ENCODE measurements around the gene PCNX1. TPM values are rescaled to one million over a fixed set of nuclear protein-coding genes. Genes with fewer than 3 reads are reported as not detected.

Gene PCNX1
- total and polyA plus RNA-seq, 2 experiments from 2014 or later: 6.9 to 33.5 TPM

DNA sequence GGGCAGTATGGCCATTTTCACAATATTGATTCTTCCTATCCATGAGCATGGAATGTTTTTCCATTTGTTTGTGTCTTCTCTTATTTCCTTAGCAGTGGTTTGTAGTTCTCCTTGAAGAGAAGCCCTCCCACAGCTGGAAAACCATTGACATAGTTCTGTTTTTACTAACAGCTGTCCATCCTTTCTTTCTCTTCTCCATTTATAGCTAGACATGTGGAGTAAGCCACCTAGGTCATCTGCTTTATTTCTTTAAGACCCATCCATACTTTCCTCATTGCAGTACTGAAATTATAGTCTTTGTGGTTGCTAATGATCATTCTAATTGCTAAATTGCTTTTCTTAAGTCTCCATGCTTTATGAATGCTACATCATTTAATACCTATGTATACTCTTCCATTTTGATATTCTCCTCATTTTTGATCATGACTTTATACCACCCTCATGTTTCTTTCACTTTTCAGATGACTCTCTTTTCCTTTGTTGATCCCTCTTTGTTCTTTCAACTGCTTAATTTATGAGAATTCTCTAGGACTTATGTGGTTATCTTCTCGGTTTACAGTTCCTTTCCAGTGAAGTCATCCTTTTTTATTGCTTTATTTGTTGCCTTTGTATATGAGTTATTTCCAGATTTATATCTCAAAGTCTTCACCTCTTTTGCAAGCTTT, 114.2 kb downstream of the PCNX1 start:
- peak; percentile 78 for DNase-seq
- Histone ChIP-seq H2AFZ (no peak overlapping the region), H3K4me2 (ENCODE audit: unreplicated experiment) (peak overlapping the region; percentile 43), H4K20me1 (ENCODE audit: insufficient read depth) (no peaks in the 10 kb centered on the region), H3K27me3 (replicated peaks; ENCODE audit: insufficient read depth) (no peaks in the 10 kb centered on the region), H3K9ac (no peak overlapping the region), H3K9me3 (ENCODE audit: low read depth) (no peaks in the 10 kb centered on the region), H3K9me2 (ENCODE audit: insufficient read depth) (no peaks in the 10 kb centered on the region), H3K4me3 (peak overlapping the region; percentile 22; the same call in 1 of the 2 replicates), H3F3A (ENCODE audit: insufficient read depth) (peaks cover 35% of the 10 kb centered on the region), H3K36me3 (ENCODE audit: low read depth) (peaks cover 19% of the 10 kb centered on the region; the same call in 1 of the 2 replicates), H3K4me1 (ENCODE audit: insufficient read depth) (peaks cover 20% of the 10 kb centered on the region), H3K79me2 (ENCODE audit: insufficient read depth) (no peaks in the 10 kb centered on the region), H3K27ac (peak overlapping the region; percentile 22)
- in situ Hi-C loops (cut with MboI): no loop called here
- TF ChIP-seq EZH2 (IDR thresholded peaks at IDR 0.05; ENCODE audit: insufficient read depth, poor library complexity, severe bottlenecking): no peak
- peak; percentile 79; the same call in 1 of the 2 replicates for TF ChIP-seq EZH2phosphoT487 (IDR thresholded peaks at IDR 0.05; ENCODE audit: insufficient read depth, low read depth)
- 0 to 4% methylated on average over 1 of the region's 1 CpG for WGBS, 2 experiments (ENCODE audit: low coverage in 1 of 2, low lambda C conversion rate in 2 of 2, missing lambda C conversion rate in 2 of 2)

DNA sequence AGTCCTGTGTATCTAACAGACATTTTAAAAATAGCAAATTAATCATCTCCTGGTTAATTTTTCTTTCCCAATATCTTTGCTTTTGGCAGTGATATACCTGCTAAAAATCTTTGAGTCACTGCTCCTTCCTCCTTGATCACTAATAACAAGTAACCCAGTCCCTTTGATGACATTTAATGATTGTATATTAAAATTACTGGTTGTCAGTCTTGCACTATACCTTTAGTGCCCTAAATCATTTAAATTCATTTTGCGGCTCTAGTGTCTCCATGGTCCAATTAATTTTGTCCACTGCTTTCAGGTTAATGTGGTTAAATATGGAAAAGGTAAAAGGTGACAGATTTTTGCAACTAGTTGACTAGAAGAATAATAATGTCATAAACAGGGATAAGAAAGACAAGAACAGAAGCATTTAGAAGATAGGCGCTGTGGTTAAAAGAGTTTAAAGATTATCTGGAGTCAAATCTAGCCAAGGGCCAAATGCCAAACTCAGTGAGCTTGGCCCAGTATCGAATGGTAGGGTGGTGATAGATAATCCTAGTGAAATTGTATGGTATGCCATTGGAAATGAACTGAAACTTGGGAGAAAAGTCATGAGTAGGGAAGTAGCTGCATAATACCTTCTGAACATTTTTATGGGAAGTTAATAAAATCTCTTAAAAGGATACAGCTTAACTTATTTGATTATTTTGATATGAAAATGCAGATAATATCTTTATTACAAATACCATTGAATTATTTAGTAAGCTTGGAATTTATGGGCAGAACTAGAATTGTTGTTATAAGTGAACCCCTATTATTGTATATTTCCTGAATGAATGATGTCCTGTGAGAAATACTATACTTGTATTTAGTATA, 115.0 kb downstream of the PCNX1 start:
- Histone ChIP-seq H3K9me2 (ENCODE audit: insufficient read depth) (no peaks in the 10 kb centered on the region), H3K79me2 (ENCODE audit: insufficient read depth) (no peaks in the 10 kb centered on the region), H3K27ac (peak overlapping the region; percentile 42), H3K4me1 (ENCODE audit: insufficient read depth) (peaks cover 20% of the 10 kb centered on the region), H2AFZ (no peak overlapping the region), H3K4me2 (ENCODE audit: unreplicated experiment) (peak overlapping the region; percentile 13), H3K4me3 (0 out of 2 replicates have a peak overlapping the region, but pooled peaks have one; percentile 22), H3K36me3 (ENCODE audit: low read depth) (peaks cover 21% of the 10 kb centered on the region; the same call in 1 of the 2 replicates), H3K9ac (no peak overlapping the region), H4K20me1 (ENCODE audit: insufficient read depth) (no peaks in the 10 kb centered on the region), H3K9me3 (ENCODE audit: low read depth) (no peaks in the 10 kb centered on the region), H3F3A (ENCODE audit: insufficient read depth) (peaks cover 30% of the 10 kb centered on the region), H3K27me3 (replicated peaks; ENCODE audit: insufficient read depth) (no peaks in the 10 kb centered on the region)
- WGBS, 2 experiments (ENCODE audit: low coverage in 1 of 2, low lambda C conversion rate in 2 of 2, missing lambda C conversion rate in 2 of 2): 94 to 99% methylated on average over 3 of the region's 3 CpGs
- in situ Hi-C loops (cut with MboI): no loop called here
- no peak for DNase-seq
- no peak for TF ChIP-seq EZH2 (IDR thresholded peaks at IDR 0.05; ENCODE audit: insufficient read depth, poor library complexity, severe bottlenecking)
- no peak for TF ChIP-seq EZH2phosphoT487 (IDR thresholded peaks at IDR 0.05; ENCODE audit: insufficient read depth, low read depth)

DNA sequence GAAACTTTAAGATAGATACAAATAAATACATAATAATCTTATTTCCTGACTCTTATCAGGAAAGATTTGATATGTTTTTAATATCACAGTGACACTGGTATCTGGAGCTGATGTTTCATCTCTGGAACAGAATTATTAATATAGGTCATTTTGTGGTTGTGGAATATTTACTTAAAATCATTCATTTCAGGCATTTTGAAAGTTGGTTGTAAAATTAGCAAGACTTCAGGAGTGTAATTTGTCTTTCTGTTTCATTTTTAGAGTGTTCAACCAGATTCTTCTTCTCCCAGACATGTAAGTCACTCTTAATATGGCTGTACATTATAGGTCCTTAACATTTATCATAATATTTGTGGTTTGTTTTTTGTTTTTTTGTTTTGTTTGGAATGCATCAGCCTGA, 115.7 kb downstream of the PCNX1 start:
- Histone ChIP-seq H3K36me3 (ENCODE audit: low read depth) (peaks cover 25% of the 10 kb centered on the region; the same call in 1 of the 2 replicates), H2AFZ (no peak overlapping the region), H3K9me2 (ENCODE audit: insufficient read depth) (no peaks in the 10 kb centered on the region), H3F3A (ENCODE audit: insufficient read depth) (peaks cover 30% of the 10 kb centered on the region), H3K4me2 (ENCODE audit: unreplicated experiment) (no peak overlapping the region), H4K20me1 (ENCODE audit: insufficient read depth) (no peaks in the 10 kb centered on the region), H3K4me1 (ENCODE audit: insufficient read depth) (peaks cover 20% of the 10 kb centered on the region), H3K9ac (no peak overlapping the region), H3K9me3 (ENCODE audit: low read depth) (no peaks in the 10 kb centered on the region), H3K79me2 (ENCODE audit: insufficient read depth) (no peaks in the 10 kb centered on the region), H3K27me3 (replicated peaks; ENCODE audit: insufficient read depth) (no peaks in the 10 kb centered on the region), H3K27ac (no peak overlapping the region), H3K4me3 (no peak overlapping the region)
- no peak for DNase-seq
- TF ChIP-seq EZH2 (IDR thresholded peaks at IDR 0.05; ENCODE audit: insufficient read depth, poor library complexity, severe bottlenecking) (no peak), EZH2phosphoT487 (IDR thresholded peaks at IDR 0.05; ENCODE audit: insufficient read depth, low read depth) (no peak)
- in situ Hi-C loops (cut with MboI): no loop called here

DNA sequence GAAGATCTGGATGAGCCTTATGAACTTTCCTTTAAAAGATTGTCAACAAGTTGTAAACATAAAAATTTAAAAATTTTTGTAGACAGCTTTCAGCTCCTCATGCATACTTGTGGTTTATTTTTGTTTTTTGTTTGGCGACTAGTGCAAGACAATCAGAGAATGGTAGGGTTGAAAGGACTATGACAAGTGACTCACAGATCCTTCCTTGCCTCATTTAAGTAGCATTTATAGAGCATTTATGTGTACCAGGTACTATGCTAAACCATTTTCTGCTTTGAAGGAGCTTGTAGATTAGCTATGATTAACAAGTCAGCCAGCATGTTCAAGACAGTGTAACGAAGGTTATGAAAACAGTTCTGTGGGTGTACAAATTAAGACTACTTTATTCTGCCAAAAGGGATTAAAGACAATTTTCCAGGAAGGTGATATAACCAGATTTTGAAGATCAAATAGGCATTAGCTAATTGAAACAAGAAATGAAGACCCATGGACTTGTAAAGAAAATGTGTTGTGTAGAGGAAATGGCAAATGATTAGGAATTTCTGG, 122.0 kb downstream of the PCNX1 start:
- Histone ChIP-seq H4K20me1 (ENCODE audit: insufficient read depth) (no peaks in the 10 kb centered on the region), H3K4me2 (ENCODE audit: unreplicated experiment) (no peak overlapping the region), H3K36me3 (ENCODE audit: low read depth) (peaks cover 29% of the 10 kb centered on the region), H3K9me3 (ENCODE audit: low read depth) (no peaks in the 10 kb centered on the region), H3K27me3 (replicated peaks; ENCODE audit: insufficient read depth) (no peaks in the 10 kb centered on the region), H3K9ac (no peak overlapping the region), H3K4me1 (ENCODE audit: insufficient read depth) (no peaks in the 10 kb centered on the region), H2AFZ (no peak overlapping the region), H3K4me3 (no peak overlapping the region), H3K79me2 (ENCODE audit: insufficient read depth) (no peaks in the 10 kb centered on the region), H3K9me2 (ENCODE audit: insufficient read depth) (no peaks in the 10 kb centered on the region), H3F3A (ENCODE audit: insufficient read depth) (no peaks in the 10 kb centered on the region), H3K27ac (no peak overlapping the region)
- WGBS, 2 experiments (ENCODE audit: low coverage in 1 of 2, low lambda C conversion rate in 2 of 2, missing lambda C conversion rate in 2 of 2): 92 to 94% methylated on average over 2 of the region's 2 CpGs
- TF ChIP-seq EZH2 (IDR thresholded peaks at IDR 0.05; ENCODE audit: insufficient read depth, poor library complexity, severe bottlenecking) (no peak), EZH2phosphoT487 (IDR thresholded peaks at IDR 0.05; ENCODE audit: insufficient read depth, low read depth) (no peak)
- DNase-seq: no peak
- in situ Hi-C loops (cut with MboI): no loop called here

All from GM23248 (cell line).